Tibial nerve (tissue), 4 donors: ENCODE results near the gene ZNF474. TPM values are rescaled to one million over a fixed set of nuclear protein-coding genes. Genes with fewer than 3 reads are reported as not detected.

Source experiments
- DNase-seq, 2 donors: peaks; one replicate each; pipeline ENCODE4 v3.0.0-alpha.2; 2019; ENCODE audit warnings: low spot score in 2 of 2
- H3K27ac ChIP-seq, 4 donors: fragments of 200-600 bp; sonication (generic) in 3 of 4; one replicate each; pipeline ENCODE4 v1.5.1; 2017 to 2019; ENCODE audit warnings: mild to moderate bottlenecking in 1 of 4
- H3K27me3 ChIP-seq, 2 donors: fragments of 200-600 bp; sonication (generic) in 1 of 2; one replicate each; pipeline versions ENCODE4 v1.5.1 to v1.6.0; 2017 to 2019
- H3K36me3 ChIP-seq, 3 donors: fragments of 200-600 bp; sonication (generic); one replicate each; pipeline ENCODE4 v1.5.1; 2018 to 2019
- H3K4me1 ChIP-seq, 4 donors: fragments of 200-600 bp; sonication (generic) in 3 of 4; one replicate each; pipeline ENCODE4 v1.5.1; 2017 to 2019
- H3K4me3 ChIP-seq, 4 donors: fragments of 200-600 bp; sonication (generic) in 3 of 4; one replicate each; pipeline ENCODE4 v1.5.1; 2017 to 2019; ENCODE audit warnings: mild to moderate bottlenecking in 1 of 4, moderate library complexity in 1 of 4
- H3K9me3 ChIP-seq, 4 donors: fragments of 200-600 bp; sonication (generic) in 3 of 4; one replicate each; pipeline ENCODE4 v1.5.1; 2017 to 2019
- EP300 ChIP-seq, 2 donors: sonication (generic); formaldehyde crosslinking; IDR thresholded peaks; one replicate each; pipeline ENCODE4 v1.6.1; 2017; ENCODE audit warnings: antibody characterized with exemption in 2 of 2, mild to moderate bottlenecking in 1 of 2
- POLR2A ChIP-seq, 2 donors: fragments of 450-650 bp; IDR thresholded peaks; one replicate each; pipeline ENCODE4 v1.6.1; 2017; ENCODE audit warnings: antibody characterized with exemption in 2 of 2, mild to moderate bottlenecking in 2 of 2, moderate library complexity in 2 of 2
- WGBS, 2 donors: methylation state at CpG; one replicate each; pipeline ENCODE4 v1.1.5; 2018; 5-methylcytosine and 5-hydroxymethylcytosine counted together
- total RNA-seq, 4 donors: library from RNA; depleted of rRNA; stranded (reverse); fragments of >200 nt; gene quantifications; one replicate each; pipeline ENCODE4 v1.1.0, GENCODE V29; 2016
- TF ChIP-seq, protein P1 (sequence below), 5 experiments: fragments of 200-600 bp in 3 of 5; fragments of 450-650 bp in 2 of 5; sonication (generic) in 3 of 5; IDR thresholded peaks; one replicate each; pipeline ENCODE4 v1.5.1; 2016 to 2019; ENCODE audit warnings: antibody characterized with exemption in 5 of 5, mild to moderate bottlenecking in 3 of 5, moderate library complexity in 2 of 5

The ZNF474 gene
- total RNA-seq, 4 donors from 2014 or later: 1.5 to 1.8 TPM; not detected in 2

DNA sequence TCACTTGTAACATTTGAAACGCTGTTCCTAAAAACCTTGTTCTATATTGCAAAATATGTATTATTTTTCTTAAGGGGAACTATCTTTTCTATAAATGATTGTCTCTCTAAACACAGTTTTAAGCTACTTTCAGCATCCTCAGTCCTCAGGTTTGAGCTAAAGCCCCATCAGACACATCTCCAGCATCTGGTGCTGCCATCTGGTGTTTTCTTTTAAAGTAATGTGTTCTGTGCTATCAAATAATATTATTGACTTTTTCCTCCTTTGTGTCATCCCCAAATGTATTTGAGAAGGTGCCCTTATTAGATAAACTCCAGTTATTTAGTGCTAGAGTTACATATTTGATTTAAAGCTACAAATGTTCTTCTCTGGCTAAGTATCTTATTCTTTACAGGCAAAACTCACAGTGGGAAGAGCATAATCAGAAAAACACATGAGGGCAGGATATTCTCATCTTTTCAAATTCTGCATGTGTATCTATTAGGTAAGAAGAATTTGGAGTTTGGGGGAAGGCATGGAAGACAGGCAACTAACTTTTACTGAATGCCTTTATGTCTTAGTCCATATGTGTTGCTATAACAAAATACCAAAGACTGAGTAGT lies 27.5 kb downstream of the ZNF474 start:
- H3K27ac ChIP-seq: no peak overlapping the region
- H3K27me3 ChIP-seq: no peaks in the 10 kb centered on the region
- peaks cover 0 to 17% (median 0%) of the 10 kb centered on the region in 4 donors for H3K4me1 ChIP-seq
- 49% methylated on average over 1 of the region's 1 CpG for WGBS, 2 donors
- no peaks in the 10 kb centered on the region for H3K9me3 ChIP-seq
- no peaks in the 10 kb centered on the region for H3K36me3 ChIP-seq
- H3K4me3 ChIP-seq: no peak overlapping the region
- TF ChIP-seq, protein P1, sequence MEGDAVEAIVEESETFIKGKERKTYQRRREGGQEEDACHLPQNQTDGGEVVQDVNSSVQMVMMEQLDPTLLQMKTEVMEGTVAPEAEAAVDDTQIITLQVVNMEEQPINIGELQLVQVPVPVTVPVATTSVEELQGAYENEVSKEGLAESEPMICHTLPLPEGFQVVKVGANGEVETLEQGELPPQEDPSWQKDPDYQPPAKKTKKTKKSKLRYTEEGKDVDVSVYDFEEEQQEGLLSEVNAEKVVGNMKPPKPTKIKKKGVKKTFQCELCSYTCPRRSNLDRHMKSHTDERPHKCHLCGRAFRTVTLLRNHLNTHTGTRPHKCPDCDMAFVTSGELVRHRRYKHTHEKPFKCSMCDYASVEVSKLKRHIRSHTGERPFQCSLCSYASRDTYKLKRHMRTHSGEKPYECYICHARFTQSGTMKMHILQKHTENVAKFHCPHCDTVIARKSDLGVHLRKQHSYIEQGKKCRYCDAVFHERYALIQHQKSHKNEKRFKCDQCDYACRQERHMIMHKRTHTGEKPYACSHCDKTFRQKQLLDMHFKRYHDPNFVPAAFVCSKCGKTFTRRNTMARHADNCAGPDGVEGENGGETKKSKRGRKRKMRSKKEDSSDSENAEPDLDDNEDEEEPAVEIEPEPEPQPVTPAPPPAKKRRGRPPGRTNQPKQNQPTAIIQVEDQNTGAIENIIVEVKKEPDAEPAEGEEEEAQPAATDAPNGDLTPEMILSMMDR (IDR thresholded peaks at IDR 0.05): peak in 2 of 5 experiments; percentile 18 to 41
- TF ChIP-seq POLR2A (IDR thresholded peaks at IDR 0.05): no peak
- no peak for DNase-seq

- H3K27ac ChIP-seq: peak overlapping the region in 1 of 4 donors; percentile 76
- no peaks in the 10 kb centered on the region for H3K27me3 ChIP-seq
- no peak for DNase-seq
- TF ChIP-seq EP300 (IDR thresholded peaks at IDR 0.05): no peak
- TF ChIP-seq, protein P1 (IDR thresholded peaks at IDR 0.05): no peak
- TF ChIP-seq POLR2A (IDR thresholded peaks at IDR 0.05): no peak
- H3K4me3 ChIP-seq: no peak overlapping the region
- no peaks in the 10 kb centered on the region for H3K36me3 ChIP-seq
- 47 to 62% methylated on average over 3 of the region's 3 CpGs for WGBS, 2 donors
- no peaks in the 10 kb centered on the region for H3K9me3 ChIP-seq
- peaks cover 0 to 14% (median 3%) of the 10 kb centered on the region in 4 donors for H3K4me1 ChIP-seq
Observed at GRCh38 chr5:122162100-122162638, 32.8 kb downstream of the ZNF474 start.

DNA sequence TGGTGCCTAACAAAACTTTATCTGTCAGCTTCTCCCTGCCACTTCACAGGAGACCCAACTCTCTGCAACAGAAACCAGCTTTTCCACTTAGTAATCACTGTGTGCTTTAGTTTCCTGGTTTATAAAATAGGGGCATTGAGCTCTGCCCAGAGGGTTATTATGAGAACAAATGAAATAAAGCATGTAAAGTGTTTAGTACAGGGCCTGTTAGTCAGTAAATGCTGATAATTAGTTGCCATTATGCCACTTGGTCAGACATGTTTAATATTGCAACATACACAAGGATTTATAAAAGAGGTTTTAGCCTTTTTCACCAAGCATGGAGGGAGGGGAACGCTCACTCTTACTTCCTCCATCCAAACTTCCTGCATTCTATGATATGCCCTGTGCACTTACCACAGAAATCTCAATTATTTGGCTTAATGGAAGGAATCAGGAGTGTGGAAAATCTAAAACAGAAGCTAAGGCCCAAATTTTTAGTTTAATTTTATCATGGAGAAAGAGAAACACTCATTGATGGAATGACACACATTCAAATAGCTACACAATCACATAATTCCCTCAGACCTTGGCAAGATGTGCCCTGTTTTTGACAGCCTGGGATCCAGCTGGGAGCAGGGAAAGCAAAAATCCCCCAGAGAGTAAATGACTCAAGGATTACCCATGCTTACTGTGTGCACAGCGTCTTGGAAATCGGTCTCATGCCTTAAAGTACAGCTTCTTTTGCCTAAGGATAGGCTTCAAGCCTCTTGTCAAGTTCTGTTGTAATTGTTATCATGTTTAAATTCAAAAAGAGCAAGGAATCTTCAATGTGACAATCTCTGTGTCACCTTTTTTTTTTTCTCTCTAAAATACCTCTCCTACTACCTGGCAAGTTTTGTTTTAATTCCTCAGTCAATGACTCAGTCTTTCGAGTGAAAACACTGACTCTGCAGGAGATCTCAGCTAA lies 34.0 kb downstream of the ZNF474 start:
- no peak for TF ChIP-seq POLR2A (IDR thresholded peaks at IDR 0.05)
- TF ChIP-seq, protein P1 (IDR thresholded peaks at IDR 0.05): no peak
- peak in 1 of 2 donors; percentile 29 for TF ChIP-seq EP300 (IDR thresholded peaks at IDR 0.05)
- no peak for DNase-seq
- Histone ChIP-seq H3K4me1 (peaks cover 0 to 14% (median 3%) of the 10 kb centered on the region in 4 donors), H3K27ac (peak overlapping the region in 2 of 4 donors; percentile 45 to 76), H3K4me3 (no peak overlapping the region), H3K36me3 (no peaks in the 10 kb centered on the region), H3K27me3 (no peaks in the 10 kb centered on the region), H3K9me3 (no peaks in the 10 kb centered on the region)
- 46 to 55% methylated on average over 4 of the region's 4 CpGs for WGBS, 2 donors

- no peak for DNase-seq
- no peaks in the 10 kb centered on the region for H3K36me3 ChIP-seq
- no peaks in the 10 kb centered on the region for H3K27me3 ChIP-seq
- TF ChIP-seq, protein P1 (IDR thresholded peaks at IDR 0.05): no peak
- TF ChIP-seq EP300 (IDR thresholded peaks at IDR 0.05) (no peak), POLR2A (IDR thresholded peaks at IDR 0.05) (no peak)
- H3K9me3 ChIP-seq: no peaks in the 10 kb centered on the region
- H3K27ac ChIP-seq: peak overlapping the region in 2 of 4 donors; percentile 45 to 76
- peaks cover 0 to 14% (median 3%) of the 10 kb centered on the region in 4 donors for H3K4me1 ChIP-seq
- H3K4me3 ChIP-seq: no peak overlapping the region
Observed at GRCh38 chr5:122164070-122164435, 34.7 kb downstream of the ZNF474 start.
